ENCODE results near the gene GJA10. TPM values are rescaled to one million over a fixed set of nuclear protein-coding genes. Genes with fewer than 3 reads are reported as not detected.

The GJA10 gene
- polyA plus RNA-seq, 1 of the 3 experiments (the other 2 are of a cell fraction): not detected

GRCh38 chr6:89921691-89922090 lies 27.4 kb downstream of the GJA10 start:
- DNase-seq: no peak
- Histone ChIP-seq H4K20me1 (ENCODE audit: insufficient read depth) (no peaks in the 10 kb centered on the region), H3K9me2 (no peaks in the 10 kb centered on the region), H3K27ac (ENCODE audit: low read depth in 2 of 2, low read length in 1 of 2) (no peak overlapping the region), H3K4me1 (ENCODE audit: control insufficient read depth in 1 of 2, insufficient read depth in 2 of 2, low read depth in 1 of 2, low read length in 1 of 2) (no peaks in the 10 kb centered on the region), H2AFZ (ENCODE audit: low read depth) (no peak overlapping the region), H3K36me3 (replicated peaks in 1 of 2; ENCODE audit: control insufficient read depth in 1 of 2, insufficient read depth in 2 of 2, low read length in 1 of 2) (no peaks in the 10 kb centered on the region), H3F3A (replicated peaks; ENCODE audit: insufficient read depth) (no peaks in the 10 kb centered on the region), H3K4me2 (no peak overlapping the region), H3K27me3 (ENCODE audit: insufficient read depth) (no peaks in the 10 kb centered on the region), H3K9me3 (no peaks in the 10 kb centered on the region), H3K79me2 (ENCODE audit: insufficient read depth) (no peaks in the 10 kb centered on the region), H3K9ac (no peak overlapping the region), H3K4me3 (ENCODE audit: low read depth in 2 of 2, low read length in 1 of 2) (no peak overlapping the region)
- WGBS (ENCODE audit: low lambda C conversion rate): 76% methylated on average over 4 of the region's 10 CpGs
- TF ChIP-seq MEF2A (IDR thresholded peaks at IDR 0.05; ENCODE audit: borderline replicate concordance, low read depth) (no peak), YY1 (IDR thresholded peaks at IDR 0.05; ENCODE audit: low read depth) (no peak), FOXM1 (IDR thresholded peaks at IDR 0.05; ENCODE audit: low read depth) (no peak), NRF1 (IDR thresholded peaks at IDR 0.05; ENCODE audit: low read depth, low read length) (no peak), ZBTB33 (IDR thresholded peaks at IDR 0.05; ENCODE audit: borderline replicate concordance, low read depth) (no peak), RXRA (IDR thresholded peaks at IDR 0.05; ENCODE audit: borderline replicate concordance, low read depth) (no peak), SMC3 (IDR thresholded peaks at IDR 0.05; ENCODE audit: low read depth, low read length) (no peak), POLR2AphosphoS5 (IDR thresholded peaks at IDR 0.05; ENCODE audit: low read depth, low read length) (no peak), CHD2 (IDR thresholded peaks at IDR 0.05; ENCODE audit: low read length, partially characterized antibody) (no peak), PBX3 (IDR thresholded peaks at IDR 0.05) (no peak)
- ChIA-PET POLR2A (no interaction called here), CTCF (interaction anchor here (2.5 kb wide), 1 partner anchor 19 kb away, joined by 10 read pairs; no protein-coding TSS in a partner anchor)

GRCh38 chr6:89924231-89924630 lies 30.0 kb downstream of the GJA10 start:
- 58% methylated on average over 5 of the region's 5 CpGs for WGBS (ENCODE audit: low lambda C conversion rate)
- CTCF ChIA-PET: interaction anchor here (1.4 to 1.8 kb wide), 2 partner anchors 16 to 555 kb away, joined by 5 to 6 read pairs; no protein-coding TSS in a partner anchor

More at GRCh38 chr6:89924231-89924630, 30.0 kb downstream of the GJA10 start:
- H3K27ac ChIP-seq (ENCODE audit: low read depth in 2 of 2, low read length in 1 of 2): no peak overlapping the region
- H3K9me3 ChIP-seq: no peaks in the 10 kb centered on the region
- POLR2A ChIA-PET: no interaction called here
- TF ChIP-seq MEF2A (IDR thresholded peaks at IDR 0.05; ENCODE audit: borderline replicate concordance, low read depth) (no peak), SMC3 (IDR thresholded peaks at IDR 0.05; ENCODE audit: low read depth, low read length) (no peak), NFIC (IDR thresholded peaks at IDR 0.05; ENCODE audit: borderline replicate concordance) (no peak), USF1 (IDR thresholded peaks at IDR 0.05; ENCODE audit: borderline replicate concordance, low read depth) (no peak), FOSL2 (IDR thresholded peaks at IDR 0.05; ENCODE audit: borderline replicate concordance, low read depth) (no peak), NRF1 (IDR thresholded peaks at IDR 0.05; ENCODE audit: low read depth, low read length) (no peak), TCF12 (IDR thresholded peaks at IDR 0.05) (no peak), USF2 (IDR thresholded peaks at IDR 0.05; ENCODE audit: borderline replicate concordance, low read depth, low read length) (no peak)
- no peaks in the 10 kb centered on the region for H3K27me3 ChIP-seq (ENCODE audit: insufficient read depth)
- no peak overlapping the region for H3K9ac ChIP-seq
- no peak for DNase-seq
- no peak overlapping the region for H3K4me3 ChIP-seq (ENCODE audit: low read depth in 2 of 2, low read length in 1 of 2)
- no peaks in the 10 kb centered on the region for H3K36me3 ChIP-seq (replicated peaks in 1 of 2; ENCODE audit: control insufficient read depth in 1 of 2, insufficient read depth in 2 of 2, low read length in 1 of 2)
- peaks cover 0 to 5% of the 10 kb centered on the region in 2 experiments; a peak in 1 of 4 replicates for H3K4me1 ChIP-seq (ENCODE audit: control insufficient read depth in 1 of 2, insufficient read depth in 2 of 2, low read depth in 1 of 2, low read length in 1 of 2)
- no peaks in the 10 kb centered on the region for H3K79me2 ChIP-seq (ENCODE audit: insufficient read depth)
- H3K4me2 ChIP-seq: no peak overlapping the region
- H3F3A ChIP-seq (replicated peaks; ENCODE audit: insufficient read depth): no peaks in the 10 kb centered on the region
- no peak overlapping the region for H2AFZ ChIP-seq (ENCODE audit: low read depth)
- no peaks in the 10 kb centered on the region for H4K20me1 ChIP-seq (ENCODE audit: insufficient read depth)
- H3K9me2 ChIP-seq: no peaks in the 10 kb centered on the region
